Measurements from ENCODE around the gene ODAD4. TPM values are rescaled to one million over a fixed set of nuclear protein-coding genes. Genes with fewer than 3 reads are reported as not detected.

The ODAD4 gene
- total RNA-seq, 1 experiment from 2014 or later, result 0.98 TPM

- H3K4me1 Mint-ChIP-seq (ENCODE audit: low read depth, unreplicated experiment), result peaks cover 19% of the 10 kb centered on the region
- ChIA-PET POLR2A (no interaction called here), CTCF (no interaction called here)
- Histone ChIP-seq H3K27me3 (replicated peaks; ENCODE audit: control insufficient read depth, insufficient read depth, low read length) (no peaks in the 10 kb centered on the region), H3K4me3 (ENCODE audit: low read depth, low read length) (no peak overlapping the region), H3K36me3 (ENCODE audit: control insufficient read depth, insufficient read depth, low read length) (peaks cover 18% of the 10 kb centered on the region), H3K4me1 (peaks cover 30% of the 10 kb centered on the region), H3K9me3 (no peaks in the 10 kb centered on the region)
- no TSS peak for BruUV-seq (replicated peaks)
- no peak overlapping the region for H3K4me3 Mint-ChIP-seq (ENCODE audit: unreplicated experiment)
- no peaks in the 10 kb centered on the region for H3K9me3 Mint-ChIP-seq (ENCODE audit: unreplicated experiment)
- DNase-seq, result no peak
- peaks cover 92% of the 10 kb centered on the region for H3K36me3 Mint-ChIP-seq (ENCODE audit: insufficient read depth, unreplicated experiment)
- no peak for TF ChIP-seq CTCF (IDR thresholded peaks at IDR 0.05; ENCODE audit: insufficient read depth in 1 of 2, low read depth in 1 of 2, low read length in 1 of 2, severe bottlenecking in 1 of 2, unreplicated experiment in 1 of 2)
- intact Hi-C loops (cut with micrococcal nuclease; ENCODE audit: unreplicated experiment), result no loop called here
- no peaks in the 10 kb centered on the region for H3K27me3 Mint-ChIP-seq (ENCODE audit: insufficient read depth, unreplicated experiment)
- H3K27ac Mint-ChIP-seq (ENCODE audit: unreplicated experiment), result no peak overlapping the region
Observed at GRCh38 chr17:41905172-41905571, 25.2 kb upstream of the ODAD4 start.

- Mint-ChIP-seq H3K4me3 (ENCODE audit: unreplicated experiment) (no peak overlapping the region), H3K4me1 (ENCODE audit: low read depth, unreplicated experiment) (peaks cover 21% of the 10 kb centered on the region), H3K27me3 (ENCODE audit: insufficient read depth, unreplicated experiment) (no peaks in the 10 kb centered on the region), H3K9me3 (ENCODE audit: unreplicated experiment) (no peaks in the 10 kb centered on the region), H3K27ac (ENCODE audit: unreplicated experiment) (no peak overlapping the region), H3K36me3 (ENCODE audit: insufficient read depth, unreplicated experiment) (peaks cover 90% of the 10 kb centered on the region)
- POLR2A ChIA-PET, result interaction anchor here (2.1 kb wide), 1 partner anchor 12 kb away, joined by 11 read pairs; the partner anchor contains the start of gene ACLY
- TF ChIP-seq CTCF (IDR thresholded peaks at IDR 0.05; ENCODE audit: insufficient read depth in 1 of 2, low read depth in 1 of 2, low read length in 1 of 2, severe bottlenecking in 1 of 2, unreplicated experiment in 1 of 2), result no peak
- Histone ChIP-seq H3K36me3 (ENCODE audit: control insufficient read depth, insufficient read depth, low read length) (peaks cover 19% of the 10 kb centered on the region), H3K9me3 (no peaks in the 10 kb centered on the region), H3K4me3 (ENCODE audit: low read depth, low read length) (no peak overlapping the region), H3K27me3 (replicated peaks; ENCODE audit: control insufficient read depth, insufficient read depth, low read length) (no peaks in the 10 kb centered on the region), H3K4me1 (peaks cover 30% of the 10 kb centered on the region)
- CTCF ChIA-PET, result no interaction called here
- no peak for DNase-seq
- BruUV-seq (replicated peaks), result no TSS peak
- intact Hi-C loops (cut with micrococcal nuclease; ENCODE audit: unreplicated experiment), result no loop called here
Observed at GRCh38 chr17:41906465-41907184, 23.8 kb upstream of the ODAD4 start.

GRCh38 chr17:41907185-41907556 lies 23.2 kb upstream of the ODAD4 start:
- no TSS peak for BruUV-seq (replicated peaks)
- no peaks in the 10 kb centered on the region for H3K27me3 ChIP-seq (replicated peaks; ENCODE audit: control insufficient read depth, insufficient read depth, low read length)
- Mint-ChIP-seq H3K27me3 (ENCODE audit: insufficient read depth, unreplicated experiment) (no peaks in the 10 kb centered on the region), H3K4me1 (ENCODE audit: low read depth, unreplicated experiment) (peaks cover 21% of the 10 kb centered on the region), H3K4me3 (ENCODE audit: unreplicated experiment) (no peak overlapping the region), H3K36me3 (ENCODE audit: insufficient read depth, unreplicated experiment) (peaks cover 90% of the 10 kb centered on the region), H3K9me3 (ENCODE audit: unreplicated experiment) (no peaks in the 10 kb centered on the region), H3K27ac (ENCODE audit: unreplicated experiment) (no peak overlapping the region)
- H3K4me3 ChIP-seq (ENCODE audit: low read depth, low read length), result no peak overlapping the region
- CTCF ChIA-PET, result interaction anchor here (1.4 kb wide), 1 partner anchor 11 kb away, joined by 16 read pairs; the partner anchor contains the start of gene ACLY
- no peak for TF ChIP-seq CTCF (IDR thresholded peaks at IDR 0.05; ENCODE audit: insufficient read depth in 1 of 2, low read depth in 1 of 2, low read length in 1 of 2, severe bottlenecking in 1 of 2, unreplicated experiment in 1 of 2)
- POLR2A ChIA-PET, result interaction anchor here (1.6 to 2.1 kb wide), 2 partner anchors 12 to 218 kb away, joined by 4 to 11 read pairs; partner anchors contain the start of genes ACLY and EIF1
- intact Hi-C loops (cut with micrococcal nuclease; ENCODE audit: unreplicated experiment), result no loop called here
- peaks cover 20% of the 10 kb centered on the region for H3K36me3 ChIP-seq (ENCODE audit: control insufficient read depth, insufficient read depth, low read length)
- no peaks in the 10 kb centered on the region for H3K9me3 ChIP-seq
- peaks cover 30% of the 10 kb centered on the region for H3K4me1 ChIP-seq
- DNase-seq, result no peak

All from Caco-2 (cell line).